Nephron progenitor cell (in vitro differentiated cells): Measurements from ENCODE around the gene TTL.

Experiments
- DNase-seq: peaks from one replicate; pipeline ENCODE4 v3.0.0; 2021
- H3K27ac Mint-ChIP-seq: 2 replicates; pipeline ENCODE4 v1.8.0; 2021; ENCODE audit warnings: mild to moderate bottlenecking, moderate library complexity, mixed read lengths
- H3K27me3 Mint-ChIP-seq: 2 replicates; pipeline ENCODE4 v1.8.0; 2021; ENCODE audit warnings: mild to moderate bottlenecking, low read depth, mixed read lengths; ENCODE audit not compliant: poor library complexity
- H3K36me3 Mint-ChIP-seq: 2 replicates; pipeline ENCODE4 v1.8.0; 2021; ENCODE audit warnings: low read depth, mixed read lengths
- H3K4me1 Mint-ChIP-seq: 2 replicates; pipeline ENCODE4 v1.8.0; 2021; ENCODE audit warnings: mixed read lengths
- H3K4me3 Mint-ChIP-seq: 2 replicates; pipeline ENCODE4 v1.8.0; 2021; ENCODE audit warnings: mild to moderate bottlenecking, moderate library complexity, mixed read lengths
- H3K9me3 Mint-ChIP-seq: 2 replicates; pipeline ENCODE4 v1.8.0; 2021; ENCODE audit warnings: mild to moderate bottlenecking, moderate library complexity, mixed read lengths
- TF ChIP-seq, protein P1 (sequence below): fragments of 200-600 bp; sonication (generic); IDR thresholded peaks from 2 replicates; pipeline ENCODE4 v1.5.0; 2021; ENCODE audit warnings: antibody characterized with exemption

The TTL gene

DNA sequence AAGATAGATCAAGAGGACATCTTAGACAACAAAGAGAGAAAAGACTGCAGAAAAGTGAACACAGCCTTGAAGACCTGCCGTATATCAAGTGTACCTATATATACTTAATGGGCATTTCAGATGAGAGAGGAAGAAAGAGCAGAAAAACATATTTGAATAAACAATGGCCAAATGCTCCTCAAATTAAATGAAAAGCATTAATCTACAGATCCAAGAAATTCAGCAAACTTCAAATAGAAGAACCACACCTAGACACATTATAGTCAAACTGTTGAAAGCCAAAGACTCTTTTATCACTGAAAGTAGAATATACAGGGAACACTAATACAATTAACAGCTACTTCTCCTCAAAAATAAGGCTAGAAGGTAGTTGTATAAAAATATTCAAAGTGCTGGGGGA lies 18.7 kb upstream of the TTL start:
- peaks cover 12% of the 10 kb centered on the region for H3K9me3 Mint-ChIP-seq
- H3K4me3 Mint-ChIP-seq: no peak overlapping the region
- DNase-seq: no peak
- peaks cover 3% of the 10 kb centered on the region for H3K27me3 Mint-ChIP-seq
- TF ChIP-seq, protein P1, sequence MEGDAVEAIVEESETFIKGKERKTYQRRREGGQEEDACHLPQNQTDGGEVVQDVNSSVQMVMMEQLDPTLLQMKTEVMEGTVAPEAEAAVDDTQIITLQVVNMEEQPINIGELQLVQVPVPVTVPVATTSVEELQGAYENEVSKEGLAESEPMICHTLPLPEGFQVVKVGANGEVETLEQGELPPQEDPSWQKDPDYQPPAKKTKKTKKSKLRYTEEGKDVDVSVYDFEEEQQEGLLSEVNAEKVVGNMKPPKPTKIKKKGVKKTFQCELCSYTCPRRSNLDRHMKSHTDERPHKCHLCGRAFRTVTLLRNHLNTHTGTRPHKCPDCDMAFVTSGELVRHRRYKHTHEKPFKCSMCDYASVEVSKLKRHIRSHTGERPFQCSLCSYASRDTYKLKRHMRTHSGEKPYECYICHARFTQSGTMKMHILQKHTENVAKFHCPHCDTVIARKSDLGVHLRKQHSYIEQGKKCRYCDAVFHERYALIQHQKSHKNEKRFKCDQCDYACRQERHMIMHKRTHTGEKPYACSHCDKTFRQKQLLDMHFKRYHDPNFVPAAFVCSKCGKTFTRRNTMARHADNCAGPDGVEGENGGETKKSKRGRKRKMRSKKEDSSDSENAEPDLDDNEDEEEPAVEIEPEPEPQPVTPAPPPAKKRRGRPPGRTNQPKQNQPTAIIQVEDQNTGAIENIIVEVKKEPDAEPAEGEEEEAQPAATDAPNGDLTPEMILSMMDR: no peak
- no peaks in the 10 kb centered on the region for H3K36me3 Mint-ChIP-seq
- H3K4me1 Mint-ChIP-seq: no peaks in the 10 kb centered on the region
- no peak overlapping the region for H3K27ac Mint-ChIP-seq

DNA sequence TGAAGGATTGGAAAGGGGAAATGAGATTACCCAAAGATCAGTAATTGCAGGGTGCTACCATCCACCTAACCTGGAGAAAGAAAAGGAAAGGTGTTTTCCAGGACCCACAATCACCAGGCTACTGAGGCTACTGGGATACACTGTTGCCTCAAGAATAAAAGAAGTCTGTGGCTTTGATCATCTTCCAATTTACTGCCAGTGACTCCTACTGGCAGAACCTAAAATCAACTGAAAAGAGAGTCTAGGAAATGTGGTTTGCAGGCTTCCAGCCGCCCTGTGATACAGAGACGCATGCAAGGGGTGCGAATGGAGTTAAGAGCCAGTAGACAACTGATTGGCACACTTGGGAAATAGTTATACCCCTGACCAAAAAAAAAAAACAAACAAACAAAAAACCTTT lies 16.6 kb upstream of the TTL start:
- no peaks in the 10 kb centered on the region for H3K36me3 Mint-ChIP-seq
- H3K4me3 Mint-ChIP-seq: no peak overlapping the region
- peaks cover 24% of the 10 kb centered on the region for H3K9me3 Mint-ChIP-seq
- no peak overlapping the region for H3K27ac Mint-ChIP-seq
- H3K4me1 Mint-ChIP-seq: no peaks in the 10 kb centered on the region
- no peak for DNase-seq
- H3K27me3 Mint-ChIP-seq: peaks cover 3% of the 10 kb centered on the region
- TF ChIP-seq, protein P1: no peak

DNA sequence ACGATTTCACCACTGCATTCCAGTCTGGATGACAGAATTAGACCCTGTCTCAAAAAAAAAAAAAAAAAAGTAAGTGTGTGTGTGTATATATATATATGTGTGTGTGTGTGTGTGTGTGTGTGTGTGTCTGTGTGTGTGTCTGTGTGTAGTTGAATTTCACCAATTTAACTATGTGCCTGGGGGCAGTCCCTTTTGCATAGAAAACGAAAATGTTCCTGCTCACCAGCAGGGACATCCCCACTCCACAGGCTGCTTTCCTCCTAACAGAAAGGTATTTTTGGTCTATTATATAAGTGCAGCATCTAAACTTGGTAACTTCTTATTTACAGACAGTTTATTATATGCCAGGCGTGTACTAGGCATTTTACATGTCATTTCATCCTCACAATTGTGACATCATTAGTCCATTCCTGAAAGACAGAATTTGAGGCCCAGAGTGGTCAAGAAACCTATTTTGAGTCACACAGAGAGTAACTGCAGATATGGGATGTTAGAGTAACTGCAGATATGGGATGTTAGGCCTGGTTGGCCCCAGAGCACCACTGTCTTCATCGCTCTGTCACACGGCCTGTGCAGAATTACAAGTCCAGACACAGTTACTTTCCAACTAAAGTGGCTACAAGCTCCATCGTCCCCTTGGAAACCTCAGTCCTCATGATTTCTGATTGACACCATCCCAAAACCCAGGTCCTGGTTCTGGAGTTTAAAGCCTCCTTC lies 9.3 kb upstream of the TTL start:
- no peaks in the 10 kb centered on the region for H3K36me3 Mint-ChIP-seq
- peaks cover 17% of the 10 kb centered on the region for H3K9me3 Mint-ChIP-seq
- H3K27ac Mint-ChIP-seq: no peak overlapping the region
- no peak overlapping the region for H3K4me3 Mint-ChIP-seq
- H3K27me3 Mint-ChIP-seq: no peaks in the 10 kb centered on the region
- DNase-seq: no peak
- H3K4me1 Mint-ChIP-seq: peaks cover 9% of the 10 kb centered on the region
- TF ChIP-seq, protein P1: no peak

DNA sequence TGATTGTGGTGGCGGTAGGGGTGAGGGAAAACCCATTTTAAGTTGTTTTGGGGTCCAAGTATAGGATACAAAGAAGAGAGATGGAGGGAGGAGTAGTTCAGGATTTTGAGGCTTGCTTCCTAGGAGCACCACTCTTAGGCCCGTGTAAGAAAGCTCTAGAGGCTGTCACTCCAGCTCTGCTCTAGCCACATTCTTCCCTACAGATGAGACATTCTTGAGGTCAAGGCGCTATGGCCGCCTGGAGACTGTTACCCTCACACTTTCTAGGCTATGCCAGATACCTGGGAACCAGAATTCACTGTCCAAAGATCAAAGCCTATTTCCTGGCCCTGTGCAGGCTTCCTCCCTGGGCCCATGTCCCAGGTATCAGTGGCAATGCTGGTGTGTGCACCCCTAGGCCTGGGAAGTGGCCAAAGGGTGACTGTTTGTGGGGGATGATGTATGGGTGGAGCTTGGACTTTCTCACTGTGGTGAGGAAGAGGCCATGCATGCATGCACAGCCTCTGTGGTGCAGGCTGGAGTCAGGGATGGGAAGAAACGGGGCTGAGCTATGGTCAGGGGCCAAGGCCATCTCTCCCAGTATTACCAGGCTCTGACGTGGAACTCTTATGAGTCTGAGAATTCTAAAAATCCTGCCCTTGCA lies 7.0 kb upstream of the TTL start:
- peaks cover 9% of the 10 kb centered on the region for H3K4me1 Mint-ChIP-seq
- peaks cover 3% of the 10 kb centered on the region for H3K27me3 Mint-ChIP-seq
- no peak overlapping the region for H3K4me3 Mint-ChIP-seq
- H3K36me3 Mint-ChIP-seq: no peaks in the 10 kb centered on the region
- H3K27ac Mint-ChIP-seq: no peak overlapping the region
- TF ChIP-seq, protein P1: no peak
- no peaks in the 10 kb centered on the region for H3K9me3 Mint-ChIP-seq
- DNase-seq: no peak

DNA sequence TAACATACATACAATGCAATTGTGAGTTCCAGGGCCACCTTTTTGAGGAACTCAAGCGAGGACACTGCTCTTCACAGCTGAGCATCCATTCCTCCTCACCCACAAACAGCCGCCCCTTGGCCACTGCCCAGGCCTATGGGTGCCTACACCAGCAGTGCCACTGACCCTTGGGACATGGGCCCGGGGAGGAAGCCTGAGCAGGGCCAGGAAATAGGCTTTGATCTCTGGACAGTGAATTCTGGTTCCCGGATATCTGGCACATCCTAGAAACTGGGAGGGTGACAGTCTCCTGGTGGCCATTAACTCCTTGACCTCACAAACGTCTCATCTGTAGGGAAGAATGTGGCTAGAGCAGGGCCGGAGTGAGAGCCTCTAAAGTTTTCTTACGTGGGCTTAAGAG lies 5.5 kb upstream of the TTL start:
- Mint-ChIP-seq H3K9me3 (no peaks in the 10 kb centered on the region), H3K36me3 (no peaks in the 10 kb centered on the region), H3K4me3 (no peak overlapping the region), H3K27ac (no peak overlapping the region), H3K27me3 (peaks cover 3% of the 10 kb centered on the region), H3K4me1 (peaks cover 21% of the 10 kb centered on the region)
- DNase-seq: no peak
- TF ChIP-seq, protein P1: no peak
